Effector memory CD4-positive, alpha-beta T cell (primary cell): ENCODE data around the gene COLEC12.

Experiments
- DNase-seq, 3 donors: peaks; one replicate each; pipeline ENCODE4 v3.0.0-alpha.2; 2020
- H3K27ac ChIP-seq: 2 replicates; pipeline ENCODE4 v1.7.0; 2013; ENCODE audit warnings: mild to moderate bottlenecking, low read length, moderate library complexity; ENCODE audit not compliant: insufficient read depth, poor library complexity, severe bottlenecking
- H3K27me3 ChIP-seq: replicated peaks from 2 replicates; pipeline ENCODE4 v1.7.0; 2013; ENCODE audit warnings: mild to moderate bottlenecking, low read length; ENCODE audit not compliant: insufficient read depth, control insufficient read depth, poor library complexity, severe bottlenecking
- H3K36me3 ChIP-seq: 2 replicates; pipeline ENCODE4 v1.7.0; 2013; ENCODE audit warnings: mild to moderate bottlenecking, low read length, moderate library complexity; ENCODE audit not compliant: control insufficient read depth, insufficient read depth
- H3K4me1 ChIP-seq: 2 replicates; pipeline ENCODE4 v1.7.0; 2013; ENCODE audit warnings: low read length, mild to moderate bottlenecking; ENCODE audit not compliant: control insufficient read depth, insufficient read depth, poor library complexity, severe bottlenecking
- H3K4me3 ChIP-seq: 2 replicates; pipeline ENCODE4 v1.7.0; 2013; ENCODE audit warnings: low read length, low read depth, mild to moderate bottlenecking; ENCODE audit not compliant: insufficient read depth, poor library complexity, severe bottlenecking
- H3K9me3 ChIP-seq: 2 replicates; pipeline ENCODE4 v1.7.0; 2013; ENCODE audit warnings: mild to moderate bottlenecking, low read length, moderate library complexity; ENCODE audit not compliant: control insufficient read depth

COLEC12 gene

GRCh38 chr18:336713-337112 lies 163.8 kb downstream of the COLEC12 start:
- no peaks in the 10 kb centered on the region for H3K36me3 ChIP-seq
- H3K9me3 ChIP-seq: no peaks in the 10 kb centered on the region
- no peak for DNase-seq
- no peak overlapping the region for H3K27ac ChIP-seq
- H3K4me3 ChIP-seq: no peak overlapping the region
- no peaks in the 10 kb centered on the region for H3K4me1 ChIP-seq
- no peaks in the 10 kb centered on the region for H3K27me3 ChIP-seq

DNA sequence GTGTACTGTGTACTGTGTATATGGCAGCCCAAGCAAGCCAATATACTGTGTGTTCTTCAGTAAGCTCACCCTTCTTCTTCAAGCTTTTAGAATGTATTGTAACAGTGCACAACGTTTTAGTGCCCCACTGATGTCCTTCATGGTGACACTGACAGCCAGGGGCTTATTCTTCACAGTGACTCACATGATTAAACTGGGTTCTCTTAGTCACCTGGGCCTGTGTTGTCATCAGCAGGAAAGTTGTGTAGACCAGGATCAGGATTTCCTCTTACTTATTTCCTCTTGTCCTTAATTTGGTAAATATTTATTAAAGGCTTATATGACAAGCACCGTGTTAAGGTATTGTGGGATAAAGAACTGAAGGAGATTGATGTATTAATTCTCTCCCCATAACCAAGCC lies 164.8 kb downstream of the COLEC12 start:
- no peaks in the 10 kb centered on the region for H3K36me3 ChIP-seq
- no peak overlapping the region for H3K27ac ChIP-seq
- no peaks in the 10 kb centered on the region for H3K27me3 ChIP-seq
- no peak for DNase-seq
- H3K4me1 ChIP-seq: no peaks in the 10 kb centered on the region
- H3K4me3 ChIP-seq: no peak overlapping the region
- H3K9me3 ChIP-seq: no peaks in the 10 kb centered on the region

GRCh38 chr18:334575-335132 lies 165.8 kb downstream of the COLEC12 start:
- Histone ChIP-seq H3K9me3 (no peaks in the 10 kb centered on the region), H3K36me3 (no peaks in the 10 kb centered on the region), H3K27me3 (no peaks in the 10 kb centered on the region), H3K4me3 (no peak overlapping the region), H3K4me1 (no peaks in the 10 kb centered on the region), H3K27ac (no peak overlapping the region)
- no peak for DNase-seq

GRCh38 chr18:332721-333510 lies 167.6 kb downstream of the COLEC12 start:
- no peak for DNase-seq
- Histone ChIP-seq H3K9me3 (no peaks in the 10 kb centered on the region), H3K4me1 (no peaks in the 10 kb centered on the region), H3K27ac (no peak overlapping the region), H3K27me3 (no peaks in the 10 kb centered on the region), H3K4me3 (no peak overlapping the region), H3K36me3 (no peaks in the 10 kb centered on the region)

DNA sequence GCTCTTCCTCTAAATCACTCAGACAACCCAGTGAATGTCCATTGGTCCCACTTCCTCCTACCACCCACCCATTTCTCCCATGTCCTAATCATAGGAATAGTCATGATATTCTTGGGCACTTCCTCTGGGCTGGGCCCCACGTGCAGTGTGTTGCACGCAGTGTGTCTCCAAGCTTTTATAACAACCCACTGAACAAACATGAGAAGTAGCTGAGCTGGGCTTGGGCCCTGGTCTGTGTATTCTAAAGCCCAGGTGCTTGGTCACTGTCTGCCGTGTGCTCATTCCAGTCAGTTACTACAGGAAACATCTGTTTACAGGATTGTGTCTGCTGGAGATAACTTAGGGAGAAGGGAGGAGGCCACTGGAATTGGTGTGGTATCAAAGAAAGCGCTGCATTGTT lies 168.5 kb downstream of the COLEC12 start:
- H3K27ac ChIP-seq: no peak overlapping the region

DNA sequence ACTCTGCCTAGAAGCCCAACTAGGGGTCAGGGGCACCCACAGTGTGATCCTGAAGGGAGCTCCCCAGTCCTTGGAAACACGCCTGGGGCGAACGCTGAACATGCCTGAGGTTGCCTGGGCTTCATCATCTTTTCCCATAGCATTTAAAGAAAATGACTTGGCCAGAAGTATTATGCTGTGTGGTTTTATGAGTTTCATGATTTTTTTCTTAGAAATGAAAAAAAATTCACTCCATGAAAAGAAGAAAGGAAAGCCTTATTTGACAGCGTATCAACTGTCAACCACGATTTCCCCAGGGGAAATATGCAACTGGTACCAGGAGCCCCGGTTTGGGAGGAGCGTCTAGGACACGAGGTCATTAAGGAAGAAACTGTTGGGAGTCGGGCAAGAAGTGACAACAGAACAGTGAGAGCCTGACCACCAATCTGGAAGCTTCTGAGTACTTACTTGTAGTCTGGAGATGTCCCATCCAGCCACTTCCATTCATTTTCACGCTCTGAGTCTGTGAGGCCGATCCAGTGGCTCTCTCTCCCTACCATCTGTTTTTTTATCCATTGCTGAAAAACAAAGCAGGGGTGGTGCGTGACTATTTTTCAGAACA lies 169.2 kb downstream of the COLEC12 start:
- Histone ChIP-seq H3K9me3 (no peaks in the 10 kb centered on the region), H3K4me1 (no peaks in the 10 kb centered on the region), H3K36me3 (no peaks in the 10 kb centered on the region), H3K27me3 (no peaks in the 10 kb centered on the region), H3K4me3 (no peak overlapping the region), H3K27ac (no peak overlapping the region)
- no peak for DNase-seq

More for the DNA sequence above, 168.5 kb downstream of the COLEC12 start:
- Histone ChIP-seq H3K4me3 (no peak overlapping the region), H3K9me3 (no peaks in the 10 kb centered on the region), H3K27me3 (no peaks in the 10 kb centered on the region), H3K36me3 (no peaks in the 10 kb centered on the region), H3K4me1 (no peaks in the 10 kb centered on the region)
- DNase-seq: no peak

GRCh38 chr18:328928-329327 lies 171.6 kb downstream of the COLEC12 start:
- Histone ChIP-seq H3K4me1 (no peaks in the 10 kb centered on the region), H3K36me3 (no peaks in the 10 kb centered on the region), H3K27me3 (no peaks in the 10 kb centered on the region), H3K4me3 (no peak overlapping the region), H3K9me3 (no peaks in the 10 kb centered on the region), H3K27ac (no peak overlapping the region)
- DNase-seq: no peak

DNA sequence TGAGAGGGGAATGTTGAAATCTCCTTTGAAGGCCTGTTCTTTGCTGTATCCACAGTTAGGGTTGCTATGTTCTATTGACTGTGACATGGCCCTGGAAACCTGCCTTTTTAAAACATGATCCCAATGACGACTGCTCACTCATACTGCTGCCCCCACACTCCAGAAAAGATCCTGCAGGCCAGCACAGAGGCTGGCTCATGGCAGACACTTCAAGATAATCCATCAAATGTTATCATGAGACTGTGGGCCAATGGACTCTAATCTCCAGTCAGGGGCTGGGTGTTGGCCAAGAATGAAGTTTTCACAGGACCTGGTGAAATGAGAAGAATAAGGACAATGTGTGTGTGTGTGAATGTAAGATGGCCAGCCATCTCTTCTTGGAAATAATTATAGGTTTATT lies 173.7 kb downstream of the COLEC12 start:
- Histone ChIP-seq H3K4me1 (no peaks in the 10 kb centered on the region), H3K27me3 (no peaks in the 10 kb centered on the region), H3K36me3 (no peaks in the 10 kb centered on the region), H3K9me3 (no peaks in the 10 kb centered on the region), H3K4me3 (no peak overlapping the region), H3K27ac (no peak overlapping the region)
- no peak for DNase-seq

DNA sequence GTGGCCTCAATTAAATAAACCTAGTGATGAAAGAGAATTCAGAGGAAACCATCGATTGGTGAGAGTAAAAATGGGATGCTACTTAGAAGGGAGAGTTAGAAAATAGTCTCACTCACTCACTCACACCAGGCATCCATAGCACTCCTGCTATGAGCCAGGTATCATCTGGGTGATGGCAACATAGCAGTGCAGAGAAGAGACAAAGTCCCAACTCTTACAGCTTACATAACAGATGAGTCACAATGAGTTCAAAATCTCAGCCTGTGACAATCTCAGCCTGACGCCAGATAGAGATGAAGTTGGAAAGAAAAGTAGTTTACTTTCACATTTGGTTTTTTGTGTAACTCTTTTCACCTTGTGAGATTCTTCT lies 177.3 kb downstream of the COLEC12 start:
- no peak for DNase-seq
- Histone ChIP-seq H3K4me3 (no peak overlapping the region), H3K9me3 (no peaks in the 10 kb centered on the region), H3K4me1 (no peaks in the 10 kb centered on the region), H3K27me3 (no peaks in the 10 kb centered on the region), H3K27ac (no peak overlapping the region), H3K36me3 (no peaks in the 10 kb centered on the region)

DNA sequence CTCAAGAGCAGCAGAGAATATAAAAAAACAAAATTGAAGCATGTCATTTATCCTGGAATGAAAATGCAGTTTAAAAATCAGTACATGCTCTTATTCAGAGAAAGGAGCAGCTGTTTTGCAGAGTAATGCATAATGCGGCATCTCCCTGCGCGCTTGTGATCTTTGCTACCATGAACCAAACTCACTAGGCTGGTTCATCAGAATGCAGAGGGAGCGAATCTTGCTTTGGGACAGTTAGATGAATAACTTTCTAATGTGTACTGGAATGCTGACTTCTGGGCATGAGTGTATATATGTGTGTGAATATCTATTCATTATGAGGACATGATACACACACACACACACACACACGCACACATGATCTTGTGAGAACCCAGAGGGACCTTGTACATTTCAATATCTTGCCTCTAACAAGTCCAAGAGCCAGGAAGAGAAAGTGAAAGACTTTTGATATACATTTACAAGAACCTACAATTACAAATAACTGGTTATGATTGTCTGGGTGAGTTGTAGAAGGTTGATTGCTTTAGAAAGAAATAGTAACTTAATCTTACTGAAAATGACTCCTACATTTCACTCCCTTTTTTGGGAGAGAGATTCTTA lies 178.5 kb downstream of the COLEC12 start:
- Histone ChIP-seq H3K36me3 (no peaks in the 10 kb centered on the region), H3K9me3 (no peaks in the 10 kb centered on the region), H3K27ac (no peak overlapping the region), H3K4me3 (no peak overlapping the region), H3K27me3 (no peaks in the 10 kb centered on the region), H3K4me1 (no peaks in the 10 kb centered on the region)
- DNase-seq: no peak
